Suprapubic skin (tissue), 4 donors: ENCODE measurements around the gene BST2. TPM values are rescaled to one million over a fixed set of nuclear protein-coding genes. Genes with fewer than 3 reads are reported as not detected.

ENCODE experiments used
- DNase-seq, 2 donors: peaks; one replicate each; pipeline ENCODE4 v3.0.0-alpha.2; 2019; ENCODE audit warnings: low spot score in 2 of 2
- H3K27ac ChIP-seq: fragments of 200-600 bp; sonication (generic); one replicate; pipeline ENCODE4 v1.5.1; 2019
- H3K27me3 ChIP-seq: fragments of 200-600 bp; sonication (generic); one replicate; pipeline ENCODE4 v1.5.1; 2019
- H3K36me3 ChIP-seq: fragments of 200-600 bp; sonication (generic); one replicate; pipeline ENCODE4 v1.5.1; 2019
- H3K4me1 ChIP-seq: fragments of 200-600 bp; sonication (generic); one replicate; pipeline ENCODE4 v1.5.1; 2019
- H3K4me3 ChIP-seq: fragments of 200-600 bp; sonication (generic); one replicate; pipeline ENCODE4 v1.5.1; 2019; ENCODE audit warnings: mild to moderate bottlenecking
- H3K9me3 ChIP-seq: fragments of 200-600 bp; sonication (generic); one replicate; pipeline ENCODE4 v1.5.1; 2019
- CTCF ChIP-seq, 2 donors: fragments of 200-600 bp in 1 of 2; fragments of 450-650 bp in 1 of 2; sonication (generic) in 1 of 2; IDR thresholded peaks; one replicate each; pipeline ENCODE4 v1.5.1; 2016 to 2019; ENCODE audit warnings: antibody characterized with exemption in 2 of 2, mild to moderate bottlenecking in 1 of 2, moderate library complexity in 1 of 2
- EP300 ChIP-seq: sonication (generic); formaldehyde crosslinking; IDR thresholded peaks from one replicate; pipeline ENCODE4 v1.6.1; 2017; ENCODE audit warnings: antibody characterized with exemption
- POLR2A ChIP-seq, 2 donors: fragments of 450-650 bp; IDR thresholded peaks; one replicate each; pipeline ENCODE4 v1.6.1; 2017; ENCODE audit warnings: antibody characterized with exemption in 2 of 2, mild to moderate bottlenecking in 2 of 2, moderate library complexity in 2 of 2
- POLR2AphosphoS5 ChIP-seq, 3 donors: sonication (generic); formaldehyde crosslinking; IDR thresholded peaks; one replicate each; pipeline ENCODE4 v1.6.1; 2017; ENCODE audit warnings: antibody characterized with exemption in 3 of 3
- WGBS: methylation state at CpG from one replicate; pipeline ENCODE4 v1.1.5; 2018; 5-methylcytosine and 5-hydroxymethylcytosine counted together
- total RNA-seq, 4 donors: library from RNA; depleted of rRNA; stranded (reverse); fragments of >200 nt; gene quantifications; one replicate each; pipeline ENCODE4 v1.1.0, GENCODE V29; 2016

Gene BST2
- total RNA-seq, 4 donors from 2014 or later: 6.6 to 19.7 (median 10.5) TPM

- no peak for DNase-seq
- Histone ChIP-seq H3K36me3 (no peaks in the 10 kb centered on the region), H3K9me3 (no peaks in the 10 kb centered on the region), H3K27ac (no peak overlapping the region), H3K4me3 (no peak overlapping the region), H3K27me3 (peaks cover 7% of the 10 kb centered on the region), H3K4me1 (peaks cover 3% of the 10 kb centered on the region)
- no peak for TF ChIP-seq EP300
- no peak for TF ChIP-seq CTCF (IDR thresholded peaks at IDR 0.05)
- TF ChIP-seq POLR2A (IDR thresholded peaks at IDR 0.05): no peak
- TF ChIP-seq POLR2AphosphoS5 (IDR thresholded peaks at IDR 0.05): no peak
- 83% methylated on average over 11 of the region's 11 CpGs for WGBS
Observed at GRCh38 chr19:17411801-17412200, 6.4 kb upstream of the BST2 start.

GRCh38 chr19:17409990-17410389 lies 4.6 kb upstream of the BST2 start:
- H3K9me3 ChIP-seq: no peaks in the 10 kb centered on the region
- DNase-seq: no peak
- H3K36me3 ChIP-seq: no peaks in the 10 kb centered on the region
- TF ChIP-seq EP300 (no peak), POLR2AphosphoS5 (IDR thresholded peaks at IDR 0.05) (no peak), CTCF (IDR thresholded peaks at IDR 0.05) (no peak), POLR2A (IDR thresholded peaks at IDR 0.05) (no peak)
- H3K4me3 ChIP-seq: no peak overlapping the region
- H3K27ac ChIP-seq: no peak overlapping the region
- WGBS: 84% methylated on average over 9 of the region's 9 CpGs
- H3K4me1 ChIP-seq: peaks cover 15% of the 10 kb centered on the region
- peaks cover 7% of the 10 kb centered on the region for H3K27me3 ChIP-seq

GRCh38 chr19:17406887-17407196 lies 1.4 kb upstream of the BST2 start:
- DNase-seq: no peak
- H3K36me3 ChIP-seq: no peaks in the 10 kb centered on the region
- no peak overlapping the region for H3K27ac ChIP-seq
- H3K27me3 ChIP-seq: no peaks in the 10 kb centered on the region
- peak overlapping the region; percentile 42 for H3K4me3 ChIP-seq
- TF ChIP-seq POLR2AphosphoS5 (IDR thresholded peaks at IDR 0.05): no peak
- no peak for TF ChIP-seq CTCF (IDR thresholded peaks at IDR 0.05)
- TF ChIP-seq EP300: no peak
- TF ChIP-seq POLR2A (IDR thresholded peaks at IDR 0.05): no peak
- peaks cover 19% of the 10 kb centered on the region for H3K4me1 ChIP-seq
- H3K9me3 ChIP-seq: no peaks in the 10 kb centered on the region
- 68% methylated on average over 2 of the region's 2 CpGs for WGBS

GRCh38 chr19:17406046-17406886 lies 836 bp upstream of the BST2 start:
- TF ChIP-seq CTCF (IDR thresholded peaks at IDR 0.05) (no peak), POLR2AphosphoS5 (IDR thresholded peaks at IDR 0.05) (no peak), EP300 (no peak), POLR2A (IDR thresholded peaks at IDR 0.05) (no peak)
- Histone ChIP-seq H3K9me3 (no peaks in the 10 kb centered on the region), H3K4me3 (peak overlapping the region; percentile 42), H3K36me3 (no peaks in the 10 kb centered on the region), H3K4me1 (peaks cover 19% of the 10 kb centered on the region), H3K27ac (peak overlapping the region; percentile 67), H3K27me3 (no peaks in the 10 kb centered on the region)
- no peak for DNase-seq
- 66% methylated on average over 9 of the region's 10 CpGs for WGBS

GRCh38 chr19:17404621-17405249 lies 695 bp downstream of the BST2 start:
- DNase-seq: no peak
- Histone ChIP-seq H3K27me3 (no peaks in the 10 kb centered on the region), H3K9me3 (no peaks in the 10 kb centered on the region), H3K36me3 (no peaks in the 10 kb centered on the region), H3K4me1 (peaks cover 19% of the 10 kb centered on the region), H3K4me3 (peak overlapping the region; percentile 42), H3K27ac (no peak overlapping the region)
- WGBS: 75% methylated on average over 5 of the region's 7 CpGs
- TF ChIP-seq EP300 (no peak), CTCF (IDR thresholded peaks at IDR 0.05) (no peak), POLR2AphosphoS5 (IDR thresholded peaks at IDR 0.05) (no peak), POLR2A (IDR thresholded peaks at IDR 0.05) (no peak)
